Endothelial cell of umbilical vein (primary cell): ENCODE data around the gene CAMK2G. TPM values are rescaled to one million over a fixed set of nuclear protein-coding genes. Genes with fewer than 3 reads are reported as not detected.

ENCODE experiments used
- BruUV-seq: library from RNA; stranded (reverse); fragments of 400-500 nt; replicated peaks from 2 replicates; lab custom pipeline; 2021; lab: Mats Ljungman, UMichigan
- CTCF ChIA-PET: fragments of 300-600, 350-600 bp; sonication (Branson Sonifier 250); formaldehyde crosslinking; loops from one replicate; lab custom pipeline; 2021; ENCODE audit warnings: antibody characterized with exemption, inconsistent platforms; lab: Charles Lee
- POLR2A ChIA-PET: fragments of 300-600, 350-600 bp; sonication (Branson Sonifier 250); formaldehyde crosslinking; loops from one replicate; lab custom pipeline; 2021; ENCODE audit warnings: antibody characterized with exemption, inconsistent platforms; lab: Charles Lee
- DNase-seq: peaks from one replicate; pipeline ENCODE4 v3.0.0-alpha.2; 2011; ENCODE audit warnings: low read depth, low spot score
- FAIRE-seq: peaks from 2 replicates; lab custom pipeline; 2011; peaks lifted over from hg19 to GRCh38; lab: Jason Lieb, UNC
- H2AFZ ChIP-seq: 2 replicates; pipeline ENCODE4 v1.6.0; 2012; ENCODE audit warnings: low read depth, low read length, control low read depth, inconsistent platforms
- H3K27ac ChIP-seq: 2 replicates; pipeline ENCODE4 v1.5.1; 2011; ENCODE audit warnings: low read depth, mild to moderate bottlenecking, control low read depth, low read length, moderate library complexity; ENCODE audit not compliant: insufficient read depth
- H3K27me3 ChIP-seq, 2 experiments: 2 replicates each; pipeline versions ENCODE4 v1.6.0 to v1.6.1; 2011; ENCODE audit warnings: low read length in 2 of 2, mixed read lengths in 1 of 2; ENCODE audit not compliant: control insufficient read depth in 2 of 2, insufficient read depth in 2 of 2
- H3K36me3 ChIP-seq, 2 experiments: 2 replicates in 1 of 2; 3 replicates in 1 of 2; pipeline ENCODE4 v1.5.1; 2011; ENCODE audit warnings: low read length in 2 of 2, mild to moderate bottlenecking in 1 of 2, moderate library complexity in 1 of 2; ENCODE audit not compliant: control insufficient read depth in 2 of 2, insufficient read depth in 2 of 2; ENCODE audit errors: extremely low read depth in 1 of 2
- H3K4me1 ChIP-seq: 3 replicates; pipeline ENCODE4 v1.5.1; 2011; ENCODE audit warnings: mild to moderate bottlenecking, low read length; ENCODE audit not compliant: control insufficient read depth, insufficient read depth; ENCODE audit errors: extremely low read depth
- H3K4me2 ChIP-seq: 2 replicates; pipeline ENCODE4 v1.6.1; 2011; ENCODE audit warnings: low read length, control low read depth, mixed read lengths; ENCODE audit not compliant: insufficient read depth
- H3K4me3 ChIP-seq, 3 experiments: fragments of 200-600 bp in 1 of 3; sonication (generic), shearing (Covaris generic) in 1 of 3; replicated peaks in 1 of 3; 2 replicates each; pipeline ENCODE4 v1.5.1; 2011 to 2016; ENCODE audit warnings: control low read depth in 3 of 3, low read length in 3 of 3, mild to moderate bottlenecking in 2 of 3, inconsistent platforms in 1 of 3, low read depth in 1 of 3, moderate library complexity in 1 of 3; ENCODE audit not compliant: insufficient read depth in 1 of 3
- H3K79me2 ChIP-seq: 2 replicates; pipeline ENCODE4 v1.6.0; 2012; ENCODE audit warnings: low read length, inconsistent platforms; ENCODE audit not compliant: control insufficient read depth, insufficient read depth
- H3K9ac ChIP-seq: replicated peaks from 2 replicates; pipeline ENCODE3; 2011; ENCODE audit warnings: low read length, control low read depth; ENCODE audit not compliant: insufficient read depth; ENCODE audit errors: extremely low read depth
- H3K9me1 ChIP-seq: replicated peaks from 3 replicates; pipeline ENCODE4 v1.6.0; 2011; ENCODE audit warnings: mild to moderate bottlenecking, low read length; ENCODE audit not compliant: control insufficient read depth, insufficient read depth; ENCODE audit errors: extremely low read depth
- H3K9me3 ChIP-seq: replicated peaks from 2 replicates; pipeline ENCODE4 v1.5.1; 2012; ENCODE audit warnings: low read length, inconsistent platforms; ENCODE audit not compliant: control insufficient read depth, insufficient read depth
- H4K20me1 ChIP-seq: replicated peaks from 2 replicates; pipeline ENCODE3; 2011; ENCODE audit warnings: mild to moderate bottlenecking, low read length; ENCODE audit not compliant: control insufficient read depth, insufficient read depth; ENCODE audit errors: extremely low read depth
- EZH2 ChIP-seq: IDR thresholded peaks from 2 replicates; pipeline ENCODE4 v1.6.1; 2012; ENCODE audit warnings: borderline replicate concordance, low read depth, mild to moderate bottlenecking, moderate library complexity, low read length, inconsistent platforms; ENCODE audit not compliant: severe bottlenecking
- FOS ChIP-seq: IDR thresholded peaks from 2 replicates; pipeline ENCODE4 v1.6.1; 2011; ENCODE audit warnings: mild to moderate bottlenecking, low read length, moderate library complexity, borderline replicate concordance; ENCODE audit not compliant: insufficient read depth
- GATA2 ChIP-seq: IDR thresholded peaks from 2 replicates; pipeline ENCODE4 v1.7.0; 2011; ENCODE audit warnings: low read depth, mild to moderate bottlenecking, moderate library complexity, mixed read lengths, low read length; ENCODE audit not compliant: insufficient read length, insufficient read depth
- JUN ChIP-seq: IDR thresholded peaks from 2 replicates; pipeline ENCODE4 v1.6.1; 2011; ENCODE audit warnings: borderline replicate concordance, low read depth; ENCODE audit not compliant: insufficient read length, insufficient read depth
- MAX ChIP-seq: IDR thresholded peaks from 2 replicates; pipeline ENCODE4 v1.6.1; 2011; ENCODE audit not compliant: insufficient read depth, insufficient read length
- MYC ChIP-seq: IDR thresholded peaks from one replicate; pipeline ENCODE4 v1.6.1; 2011; ENCODE audit warnings: mild to moderate bottlenecking, low read depth, low read length
- POLR2A ChIP-seq: IDR thresholded peaks from 2 replicates; pipeline ENCODE4 v1.6.1; 2012; ENCODE audit warnings: low read depth, mild to moderate bottlenecking, control low read depth, low read length
- POLR2AphosphoS5 ChIP-seq: IDR thresholded peaks from 2 replicates; pipeline ENCODE4 v1.6.1; 2012; ENCODE audit warnings: low read depth, mild to moderate bottlenecking, control low read depth, low read length, moderate library complexity; ENCODE audit not compliant: insufficient read depth
- dilution Hi-C: fragments of 300-500 bp; cut with MboI; formaldehyde crosslinking; loops from one replicate; pipeline ENCODE4 v1.15.0; 2019; ENCODE audit warnings: low sequenced_read_pairs; ENCODE audit not compliant: extremely low pct_ligation_motif_present
- intact Hi-C: fragments of 100-400 bp; cut with micrococcal nuclease; formaldehyde crosslinking; loops from one replicate; pipeline ENCODE4 v1.10.0; 2022
- polyA plus RNA-seq, 4 experiments: library from polyadenylated mRNA; depleted of rRNA in 3 of 4; stranded (reverse) in 3 of 4; unstranded in 1 of 4; fragments of >200 nt; gene quantifications; 2 replicates each; pipeline versions ENCODE4 v1.2.1 to v1.2.3, GENCODE V29; 2011 to 2012; ENCODE audit warnings: missing spikeins in 1 of 4
- total RNA-seq: library from RNA; stranded (reverse); gene quantifications from 2 replicates; pipeline ENCODE4 v1.2.3, GENCODE V29; 2021
- TF ChIP-seq, protein P1 (sequence below), 2 donors: IDR thresholded peaks; 1 replicate in 1 of 2; 2 replicates in 1 of 2; pipeline ENCODE4 v1.5.1; 2011; ENCODE audit warnings: low read length in 2 of 2, mild to moderate bottlenecking in 2 of 2, moderate library complexity in 2 of 2, control low read depth in 1 of 2, inconsistent platforms in 1 of 2, low read depth in 1 of 2; ENCODE audit not compliant: insufficient read depth in 1 of 2; ENCODE audit errors: extremely low read depth in 1 of 2

Gene CAMK2G
- total and polyA plus RNA-seq, 2 donors (not counting 3 experiments of a cell fraction or from before 2014, with no cell fraction given): 27.2 to 33.6 TPM

- H3K4me2 ChIP-seq: no peak overlapping the region
- H3K4me1 ChIP-seq: peaks cover 14% of the 10 kb centered on the region
- H3K4me3 ChIP-seq: no peak overlapping the region
- no peak for TF ChIP-seq JUN
- TF ChIP-seq, protein P1, sequence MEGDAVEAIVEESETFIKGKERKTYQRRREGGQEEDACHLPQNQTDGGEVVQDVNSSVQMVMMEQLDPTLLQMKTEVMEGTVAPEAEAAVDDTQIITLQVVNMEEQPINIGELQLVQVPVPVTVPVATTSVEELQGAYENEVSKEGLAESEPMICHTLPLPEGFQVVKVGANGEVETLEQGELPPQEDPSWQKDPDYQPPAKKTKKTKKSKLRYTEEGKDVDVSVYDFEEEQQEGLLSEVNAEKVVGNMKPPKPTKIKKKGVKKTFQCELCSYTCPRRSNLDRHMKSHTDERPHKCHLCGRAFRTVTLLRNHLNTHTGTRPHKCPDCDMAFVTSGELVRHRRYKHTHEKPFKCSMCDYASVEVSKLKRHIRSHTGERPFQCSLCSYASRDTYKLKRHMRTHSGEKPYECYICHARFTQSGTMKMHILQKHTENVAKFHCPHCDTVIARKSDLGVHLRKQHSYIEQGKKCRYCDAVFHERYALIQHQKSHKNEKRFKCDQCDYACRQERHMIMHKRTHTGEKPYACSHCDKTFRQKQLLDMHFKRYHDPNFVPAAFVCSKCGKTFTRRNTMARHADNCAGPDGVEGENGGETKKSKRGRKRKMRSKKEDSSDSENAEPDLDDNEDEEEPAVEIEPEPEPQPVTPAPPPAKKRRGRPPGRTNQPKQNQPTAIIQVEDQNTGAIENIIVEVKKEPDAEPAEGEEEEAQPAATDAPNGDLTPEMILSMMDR (IDR thresholded peaks at IDR 0.05; ENCODE audit: extremely low read depth in 1 of 2, insufficient read depth in 1 of 2, low read depth in 1 of 2, low read length in 2 of 2): no peak
- TF ChIP-seq EZH2: no peak
- no peak for TF ChIP-seq POLR2A
- no peak for TF ChIP-seq MAX
- TF ChIP-seq GATA2: no peak
- no peak for TF ChIP-seq FOS
- no peak for TF ChIP-seq MYC
- TF ChIP-seq POLR2AphosphoS5: no peak
- ChIA-PET CTCF (interaction anchor here (1.0 to 2.1 kb wide), 5 partner anchors 13 to 48 kb away, joined by 3 to 6 read pairs (median 5); no protein-coding TSS in a partner anchor), POLR2A (no interaction called here)
- H2AFZ ChIP-seq: no peak overlapping the region
- dilution Hi-C loops (no loop called here), intact Hi-C loops (no loop called here)
- BruUV-seq: no TSS peak
- no peak overlapping the region for H3K9ac ChIP-seq
- FAIRE-seq: no peak
- H3K79me2 ChIP-seq: no peaks in the 10 kb centered on the region
- no peaks in the 10 kb centered on the region for H3K9me1 ChIP-seq
- no peaks in the 10 kb centered on the region for H4K20me1 ChIP-seq
- peaks cover under 1 to 11% of the 10 kb centered on the region in 2 experiments for H3K36me3 ChIP-seq
- H3K27me3 ChIP-seq: no peaks in the 10 kb centered on the region
- no peak for DNase-seq
- no peak overlapping the region for H3K27ac ChIP-seq
- no peaks in the 10 kb centered on the region for H3K9me3 ChIP-seq
Measured at GRCh38 chr10:73866621-73867020, 7.7 kb downstream of the CAMK2G start.
